ENCODE data around the gene TTC23.

TTC23 gene

GRCh38 chr15:99121207-99121606, 128.2 kb downstream of the TTC23 start:
- in situ Hi-C loops (cut with HindIII; ENCODE audit: low pct_ligation_motif_present, low sequenced_read_pairs) = loop anchor here (25.0 kb wide), 1 partner anchor 91 kb away; no protein-coding TSS in a partner anchor
- Histone ChIP-seq H3K27ac (no peak overlapping the region), H3K36me3 (replicated peaks) (no peaks in the 10 kb centered on the region), H3K4me3 (ENCODE audit: low read depth, low read length) (no peak overlapping the region), H3K27me3 (replicated peaks) (no peaks in the 10 kb centered on the region)
- no peak for DNase-seq
- TF ChIP-seq, protein P1, sequence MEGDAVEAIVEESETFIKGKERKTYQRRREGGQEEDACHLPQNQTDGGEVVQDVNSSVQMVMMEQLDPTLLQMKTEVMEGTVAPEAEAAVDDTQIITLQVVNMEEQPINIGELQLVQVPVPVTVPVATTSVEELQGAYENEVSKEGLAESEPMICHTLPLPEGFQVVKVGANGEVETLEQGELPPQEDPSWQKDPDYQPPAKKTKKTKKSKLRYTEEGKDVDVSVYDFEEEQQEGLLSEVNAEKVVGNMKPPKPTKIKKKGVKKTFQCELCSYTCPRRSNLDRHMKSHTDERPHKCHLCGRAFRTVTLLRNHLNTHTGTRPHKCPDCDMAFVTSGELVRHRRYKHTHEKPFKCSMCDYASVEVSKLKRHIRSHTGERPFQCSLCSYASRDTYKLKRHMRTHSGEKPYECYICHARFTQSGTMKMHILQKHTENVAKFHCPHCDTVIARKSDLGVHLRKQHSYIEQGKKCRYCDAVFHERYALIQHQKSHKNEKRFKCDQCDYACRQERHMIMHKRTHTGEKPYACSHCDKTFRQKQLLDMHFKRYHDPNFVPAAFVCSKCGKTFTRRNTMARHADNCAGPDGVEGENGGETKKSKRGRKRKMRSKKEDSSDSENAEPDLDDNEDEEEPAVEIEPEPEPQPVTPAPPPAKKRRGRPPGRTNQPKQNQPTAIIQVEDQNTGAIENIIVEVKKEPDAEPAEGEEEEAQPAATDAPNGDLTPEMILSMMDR (IDR thresholded peaks at IDR 0.05; ENCODE audit: low read depth, low read length, missing control alignments) = no peak

GRCh38 chr15:99120050-99120777, 129.2 kb downstream of the TTC23 start:
- in situ Hi-C loops (cut with HindIII; ENCODE audit: low pct_ligation_motif_present, low sequenced_read_pairs) = loop anchor here (25.0 kb wide), 1 partner anchor 92 kb away; no protein-coding TSS in a partner anchor
- no peak overlapping the region for H3K4me3 ChIP-seq (ENCODE audit: low read depth, low read length)
- no peak overlapping the region for H3K27ac ChIP-seq
- H3K27me3 ChIP-seq (replicated peaks) = no peaks in the 10 kb centered on the region
- TF ChIP-seq, protein P1 (IDR thresholded peaks at IDR 0.05; ENCODE audit: low read depth, low read length, missing control alignments) = no peak
- DNase-seq = no peak
- H3K36me3 ChIP-seq (replicated peaks) = no peaks in the 10 kb centered on the region

- TF ChIP-seq, protein P1 (IDR thresholded peaks at IDR 0.05; ENCODE audit: low read depth, low read length, missing control alignments) = no peak
- Histone ChIP-seq H3K4me3 (ENCODE audit: low read depth, low read length) (no peak overlapping the region), H3K27me3 (replicated peaks) (no peaks in the 10 kb centered on the region), H3K27ac (no peak overlapping the region), H3K36me3 (replicated peaks) (no peaks in the 10 kb centered on the region)
- in situ Hi-C loops (cut with HindIII; ENCODE audit: low pct_ligation_motif_present, low sequenced_read_pairs) = loop anchor here (25.0 kb wide), 1 partner anchor 93 kb away; no protein-coding TSS in a partner anchor
- DNase-seq = no peak
These were observed 130.4 kb downstream of the TTC23 start for GRCh38 chr15:99118801-99119546.

- in situ Hi-C loops (cut with HindIII; ENCODE audit: low pct_ligation_motif_present, low sequenced_read_pairs) = loop anchor here (25.0 kb wide), 1 partner anchor 94 kb away; no protein-coding TSS in a partner anchor
- Histone ChIP-seq H3K4me3 (ENCODE audit: low read depth, low read length) (no peak overlapping the region), H3K27me3 (replicated peaks) (no peaks in the 10 kb centered on the region), H3K27ac (no peak overlapping the region), H3K36me3 (replicated peaks) (no peaks in the 10 kb centered on the region)
- TF ChIP-seq, protein P1 (IDR thresholded peaks at IDR 0.05; ENCODE audit: low read depth, low read length, missing control alignments) = no peak
- no peak for DNase-seq
These were observed 131.1 kb downstream of the TTC23 start for GRCh38 chr15:99118258-99118632.

- Histone ChIP-seq H3K27me3 (replicated peaks) (no peaks in the 10 kb centered on the region), H3K4me3 (ENCODE audit: low read depth, low read length) (no peak overlapping the region), H3K27ac (no peak overlapping the region), H3K36me3 (replicated peaks) (no peaks in the 10 kb centered on the region)
- TF ChIP-seq, protein P1 (IDR thresholded peaks at IDR 0.05; ENCODE audit: low read depth, low read length, missing control alignments) = no peak
- DNase-seq = no peak
- in situ Hi-C loops (cut with HindIII; ENCODE audit: low pct_ligation_motif_present, low sequenced_read_pairs) = loop anchor here (25.0 kb wide), 1 partner anchor 95 kb away; no protein-coding TSS in a partner anchor
These were observed 131.7 kb downstream of the TTC23 start for GRCh38 chr15:99117563-99118257.

Data from brain microvascular endothelial cell (primary cell).